Cardiac muscle cell (in vitro differentiated cells and primary cell): ENCODE results near the gene ZNF831. TPM values are rescaled to one million over a fixed set of nuclear protein-coding genes. Genes with fewer than 3 reads are reported as not detected.
A peak's percentile ranks its signal among the peaks of the same experiment; 100 is the strongest.

Experiments
- DNase-seq, 2 donors: peaks; one replicate each; pipeline versions ENCODE4 v3.0.0 to v3.0.0-alpha.2; 2010 to 2017; ENCODE audit warnings: low read depth in 1 of 2, low spot score in 1 of 2
- H3K27ac ChIP-seq: fragments of 200-600 bp; sonication (generic); 2 replicates; pipeline ENCODE4 v1.5.1; 2016
- H3K27me3 ChIP-seq: fragments of 200-600 bp; sonication (generic); 2 replicates; pipeline ENCODE4 v1.6.0; 2016; ENCODE audit warnings: control low read depth
- H3K36me3 ChIP-seq: fragments of 200-600 bp; sonication (generic); 2 replicates; pipeline ENCODE4 v1.5.1; 2016; ENCODE audit warnings: control low read depth
- H3K4me1 ChIP-seq: fragments of 200-600 bp; sonication (generic); 2 replicates; pipeline ENCODE4 v1.8.1; 2017; ENCODE audit warnings: low read depth, mild to moderate bottlenecking, mixed run types
- H3K4me3 ChIP-seq: fragments of 200-600 bp; sonication (generic); 2 replicates; pipeline ENCODE4 v1.5.1; 2016; ENCODE audit warnings: mild to moderate bottlenecking
- H3K9me3 ChIP-seq: fragments of 200-600 bp; sonication (generic); 2 replicates; pipeline ENCODE4 v1.5.1; 2017; ENCODE audit warnings: low read depth, mild to moderate bottlenecking, control low read depth
- polyA plus RNA-seq: library from polyadenylated mRNA; unstranded; fragments of >200 nt; fragmentation: Nextera tagmentation; extraction: Ambion mirVana; gene quantifications from 2 replicates; pipeline ENCODE4 v1.2.1, GENCODE V29; 2016
- total RNA-seq: library from RNA; depleted of rRNA; stranded (reverse); fragments of >200 nt; gene quantifications from 2 replicates; pipeline ENCODE4 v1.2.3, GENCODE V29; 2016
- TF ChIP-seq, protein P1 (sequence below): IDR thresholded peaks from 2 replicates; pipeline ENCODE4 v1.5.1; 2012; ENCODE audit warnings: low read depth, mild to moderate bottlenecking, low read length

ZNF831 gene
- total and polyA plus RNA-seq, 2 experiments from 2014 or later: not detected

DNA sequence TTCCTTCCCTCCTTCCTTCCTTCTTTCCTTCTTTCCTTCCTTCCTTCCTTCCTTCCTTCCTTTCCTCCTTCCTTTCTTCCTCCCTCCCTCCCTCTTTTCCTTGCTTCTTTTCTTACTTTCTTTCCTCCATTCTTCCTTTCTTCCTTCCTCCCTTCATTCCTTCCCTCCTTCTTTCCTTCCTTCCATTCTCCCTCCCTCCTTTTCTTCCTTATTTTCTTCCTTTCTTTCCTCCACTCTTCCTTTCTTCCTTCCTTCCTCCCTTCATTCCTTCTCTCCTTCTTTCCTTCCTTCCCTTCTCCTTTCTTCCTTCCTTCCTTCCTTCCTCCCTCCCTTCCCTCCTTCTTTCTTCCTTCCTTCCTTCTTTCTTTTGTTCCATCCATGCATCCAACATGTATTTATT is 101.7 kb downstream of the ZNF831 start:
- Histone ChIP-seq H3K4me1 (peaks cover 13% of the 10 kb centered on the region), H3K9me3 (no peaks in the 10 kb centered on the region), H3K27ac (no peak overlapping the region), H3K36me3 (no peaks in the 10 kb centered on the region), H3K27me3 (peaks cover 9% of the 10 kb centered on the region), H3K4me3 (no peak overlapping the region)
- TF ChIP-seq, protein P1, sequence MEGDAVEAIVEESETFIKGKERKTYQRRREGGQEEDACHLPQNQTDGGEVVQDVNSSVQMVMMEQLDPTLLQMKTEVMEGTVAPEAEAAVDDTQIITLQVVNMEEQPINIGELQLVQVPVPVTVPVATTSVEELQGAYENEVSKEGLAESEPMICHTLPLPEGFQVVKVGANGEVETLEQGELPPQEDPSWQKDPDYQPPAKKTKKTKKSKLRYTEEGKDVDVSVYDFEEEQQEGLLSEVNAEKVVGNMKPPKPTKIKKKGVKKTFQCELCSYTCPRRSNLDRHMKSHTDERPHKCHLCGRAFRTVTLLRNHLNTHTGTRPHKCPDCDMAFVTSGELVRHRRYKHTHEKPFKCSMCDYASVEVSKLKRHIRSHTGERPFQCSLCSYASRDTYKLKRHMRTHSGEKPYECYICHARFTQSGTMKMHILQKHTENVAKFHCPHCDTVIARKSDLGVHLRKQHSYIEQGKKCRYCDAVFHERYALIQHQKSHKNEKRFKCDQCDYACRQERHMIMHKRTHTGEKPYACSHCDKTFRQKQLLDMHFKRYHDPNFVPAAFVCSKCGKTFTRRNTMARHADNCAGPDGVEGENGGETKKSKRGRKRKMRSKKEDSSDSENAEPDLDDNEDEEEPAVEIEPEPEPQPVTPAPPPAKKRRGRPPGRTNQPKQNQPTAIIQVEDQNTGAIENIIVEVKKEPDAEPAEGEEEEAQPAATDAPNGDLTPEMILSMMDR: no peak
- no peak for DNase-seq

- no peak overlapping the region for H3K27ac ChIP-seq
- H3K9me3 ChIP-seq: no peaks in the 10 kb centered on the region
- no peak overlapping the region for H3K4me3 ChIP-seq
- peaks cover 9% of the 10 kb centered on the region for H3K27me3 ChIP-seq
- H3K4me1 ChIP-seq: peaks cover 13% of the 10 kb centered on the region
- no peaks in the 10 kb centered on the region for H3K36me3 ChIP-seq
- TF ChIP-seq, protein P1: no peak
- DNase-seq: peak in 1 of 2 donors; percentile 18
These were observed 105.2 kb downstream of the ZNF831 start for GRCh38 chr20:59268870-59269269.

GRCh38 chr20:59269411-59270025 is 105.9 kb downstream of the ZNF831 start:
- H3K4me3 ChIP-seq: no peak overlapping the region
- TF ChIP-seq, protein P1: no peak
- DNase-seq: peak in 1 of 2 donors; percentile 1
- H3K4me1 ChIP-seq: peaks cover 13% of the 10 kb centered on the region
- no peak overlapping the region for H3K27ac ChIP-seq
- H3K36me3 ChIP-seq: no peaks in the 10 kb centered on the region
- no peaks in the 10 kb centered on the region for H3K9me3 ChIP-seq
- peaks cover 8% of the 10 kb centered on the region for H3K27me3 ChIP-seq

DNA sequence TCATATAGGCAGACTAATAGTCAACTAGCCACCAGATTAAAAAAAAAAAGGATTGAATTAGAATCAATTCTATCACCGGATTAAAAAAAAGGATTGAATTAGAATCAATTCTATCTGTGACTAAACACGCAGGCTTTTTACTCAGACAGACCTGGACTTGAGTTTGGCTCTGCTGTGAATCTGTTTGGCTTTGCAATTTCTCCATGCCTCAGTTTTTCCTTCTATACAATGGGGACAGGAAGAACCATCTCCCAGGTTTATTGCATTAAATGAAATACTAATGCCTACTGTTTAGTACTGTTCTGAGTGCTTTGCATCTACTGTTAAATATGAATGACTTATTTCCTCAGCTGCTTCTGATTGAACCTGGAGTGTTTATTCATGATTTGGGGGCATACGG is 106.8 kb downstream of the ZNF831 start:
- no peaks in the 10 kb centered on the region for H3K36me3 ChIP-seq
- no peaks in the 10 kb centered on the region for H3K9me3 ChIP-seq
- H3K27ac ChIP-seq: no peak overlapping the region
- H3K4me3 ChIP-seq: no peak overlapping the region
- peaks cover 6% of the 10 kb centered on the region for H3K27me3 ChIP-seq
- TF ChIP-seq, protein P1: no peak
- no peak for DNase-seq
- H3K4me1 ChIP-seq: peaks cover 13% of the 10 kb centered on the region

GRCh38 chr20:59273739-59274357 is 110.2 kb downstream of the ZNF831 start:
- H3K4me3 ChIP-seq: no peak overlapping the region
- TF ChIP-seq, protein P1: no peak
- H3K9me3 ChIP-seq: no peaks in the 10 kb centered on the region
- H3K27ac ChIP-seq: no peak overlapping the region
- no peaks in the 10 kb centered on the region for H3K36me3 ChIP-seq
- peaks cover 13% of the 10 kb centered on the region for H3K4me1 ChIP-seq
- H3K27me3 ChIP-seq: peaks cover 3% of the 10 kb centered on the region
- DNase-seq: no peak
